ENCODE data around the gene MORN5. TPM values are rescaled to one million over a fixed set of nuclear protein-coding genes. Genes with fewer than 3 reads are reported as not detected.
"Not testable (repeated sequence)": the region's sequence is repeated elsewhere in the genome, so short reads cannot be mapped to it uniquely, and the experiment has no call there.

Gene MORN5
- not detected in 2 replicates for total RNA-seq (2014; rRNA removed; shearing (Covaris generic))

DNA sequence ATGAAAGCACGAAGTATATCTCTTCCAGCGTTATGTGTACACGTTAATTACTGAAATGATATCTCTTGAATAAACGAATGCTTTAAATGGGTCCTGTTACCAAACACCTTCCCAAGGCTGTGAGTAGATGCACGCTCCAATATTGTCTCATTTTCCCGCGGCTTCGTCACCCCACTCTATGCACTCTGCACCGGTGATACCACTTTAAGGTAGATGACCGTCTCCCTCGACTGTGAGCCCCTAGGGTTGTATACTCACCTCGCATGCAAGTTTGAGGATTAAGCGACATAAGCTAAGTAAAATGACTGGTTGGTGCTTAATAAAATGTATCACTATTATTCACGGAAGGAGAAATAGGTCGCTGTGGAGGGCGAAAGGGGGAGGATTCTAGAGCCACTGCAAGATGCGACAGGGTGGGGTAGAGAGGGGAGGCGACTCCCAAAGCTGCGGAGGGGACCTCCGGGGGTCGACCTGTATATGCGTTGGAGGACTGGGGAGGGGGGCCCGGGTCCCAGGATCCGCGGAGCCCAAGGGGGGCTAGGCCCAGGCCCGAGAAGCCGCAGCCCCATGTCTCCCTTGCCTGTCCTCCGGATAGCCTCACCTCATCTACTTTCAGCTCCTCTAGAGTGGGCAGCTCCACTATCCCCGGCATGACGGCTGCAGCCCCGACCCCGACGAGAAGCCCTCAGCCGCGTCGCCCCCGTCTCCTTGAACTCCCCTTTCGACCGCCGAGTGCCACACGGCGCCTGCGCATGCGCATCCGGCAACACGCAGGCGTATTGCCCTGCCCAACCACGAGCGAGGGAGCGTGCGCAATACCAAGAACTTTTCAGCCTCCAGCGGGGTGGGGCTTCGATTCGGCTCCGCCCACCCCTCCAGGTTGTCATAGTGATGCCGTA, at the start of gene MORN5, which contains the start of gene NDUFA8:
Gene MORN5 (plus strand): TSS at position 883 of the 899 bp plus-strand sequence. CDS start 65 bp downstream, outside the sequence.
Gene NDUFA8 (minus strand): TSS at position 754 of the 899 bp plus-strand sequence. CDS start 102 bp downstream, at position 652.
- DNase-seq (ENCODE audit: low read depth) = peak; percentile 96

DNA sequence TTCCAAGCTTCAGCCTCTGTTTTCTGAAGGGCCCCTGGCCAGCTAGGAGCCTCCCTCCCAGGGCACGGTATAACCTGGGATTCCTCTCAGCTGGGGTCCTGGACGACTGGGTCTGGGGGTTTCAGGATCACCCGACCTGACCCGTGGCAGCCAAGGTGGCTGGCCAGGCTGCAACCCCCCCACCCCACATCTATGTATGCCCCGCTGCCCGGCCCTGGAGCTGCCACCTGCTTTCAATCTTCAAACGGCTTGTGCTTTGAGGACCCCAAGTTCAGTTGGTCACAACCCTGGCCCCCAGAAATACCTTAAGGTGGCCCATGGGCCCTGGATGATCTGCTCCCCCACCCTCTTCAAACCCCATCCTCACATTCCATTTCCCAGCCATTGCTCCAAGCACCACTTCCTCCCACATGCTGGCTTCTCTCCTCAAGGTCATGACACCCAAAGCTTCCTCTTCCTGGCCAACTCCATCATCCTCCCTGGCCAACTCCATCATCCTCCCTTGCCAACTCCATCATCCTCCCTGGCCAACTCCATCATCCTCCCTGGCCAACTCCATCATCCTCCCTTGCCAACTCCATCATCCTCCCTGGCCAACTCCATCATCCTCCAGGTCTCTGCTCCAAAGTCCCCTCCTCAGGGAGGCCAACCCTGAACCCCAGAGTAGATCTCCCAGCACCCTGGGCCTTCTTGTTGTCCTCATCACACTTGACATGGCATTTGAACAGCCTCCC, 49.4 kb upstream of the MORN5 start:
- DNase-seq (ENCODE audit: low read depth) = no peak

- DNase-seq (ENCODE audit: low read depth) = no peak
Measured at GRCh38 chr9:122111413-122112085, 48.2 kb upstream of the MORN5 start.

DNA sequence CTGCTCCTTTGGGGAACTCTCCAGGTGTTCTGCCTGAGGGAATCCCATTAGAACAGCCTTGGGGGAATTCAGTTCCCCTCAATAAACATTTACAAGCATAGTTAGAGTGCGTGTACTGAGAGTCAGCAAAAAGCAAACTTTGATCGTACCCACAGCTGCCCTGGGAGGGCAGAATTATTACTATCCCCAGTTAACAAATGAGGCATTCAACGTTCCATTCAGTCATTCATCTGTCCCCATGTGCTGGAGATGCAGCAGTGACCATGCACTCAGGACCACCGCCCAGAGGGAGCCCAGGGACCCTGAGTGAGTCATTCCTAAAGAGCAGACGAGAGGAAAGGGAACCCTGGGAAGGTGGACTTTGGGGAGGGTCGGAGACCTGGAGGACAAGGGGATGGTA, 47.5 kb upstream of the MORN5 start:
- no peak for DNase-seq (ENCODE audit: low read depth)

- no peak for DNase-seq (ENCODE audit: low read depth)
Measured at GRCh38 chr9:122113574-122113973, 46.1 kb upstream of the MORN5 start.

DNA sequence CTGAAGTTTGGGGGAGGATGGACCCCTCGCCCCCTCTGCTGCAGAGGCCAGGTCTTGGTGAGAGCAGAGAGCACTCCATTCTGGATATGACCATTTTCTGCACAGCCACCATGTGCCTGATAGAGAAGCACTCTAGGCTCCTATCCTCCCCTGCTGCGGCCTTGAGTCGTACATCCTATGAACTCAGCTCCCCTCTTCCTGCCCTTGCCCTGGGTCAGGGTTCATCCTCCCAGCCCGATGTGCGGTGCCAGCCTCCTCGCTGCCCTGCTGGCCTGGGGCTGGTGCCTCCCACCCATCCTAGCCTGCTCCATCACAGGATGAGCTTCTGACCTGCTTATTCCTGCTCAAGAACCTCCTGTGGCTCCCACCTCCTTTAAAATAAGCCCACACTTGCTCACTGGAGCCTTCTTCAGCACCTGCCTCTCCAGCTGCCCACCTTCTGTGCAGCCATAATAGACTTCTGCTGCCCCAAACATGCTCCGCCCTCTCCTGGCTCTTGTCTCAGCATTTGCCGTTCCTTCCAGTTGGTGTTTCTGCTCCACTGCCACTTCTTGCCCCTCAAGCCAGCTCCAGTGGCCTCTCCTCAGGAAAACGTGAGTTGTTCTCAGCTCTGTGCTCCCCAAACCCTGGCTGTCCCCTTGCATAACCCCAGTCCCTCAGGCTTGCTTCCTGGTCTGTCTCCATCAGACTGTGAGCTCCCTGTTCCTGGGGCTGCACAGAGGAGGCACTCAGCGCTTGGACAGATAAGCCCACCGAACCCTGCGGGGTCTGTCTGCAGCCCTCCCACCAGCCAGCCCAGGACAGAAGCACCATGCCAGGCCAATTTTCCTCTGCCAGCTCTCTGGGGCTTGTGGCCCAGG, 44.3 kb upstream of the MORN5 start:
- DNase-seq (ENCODE audit: low read depth) = no peak

- no peak for DNase-seq (ENCODE audit: low read depth)
Measured at GRCh38 chr9:122116040-122116439, 43.7 kb upstream of the MORN5 start.

GRCh38 chr9:122116448-122117173, 43.1 kb upstream of the MORN5 start:
- DNase-seq (ENCODE audit: low read depth) = no peak

- DNase-seq (ENCODE audit: low read depth) = not testable (repeated sequence)
Measured at GRCh38 chr9:122117241-122117640, 42.5 kb upstream of the MORN5 start.

- peak; percentile 53 for DNase-seq (ENCODE audit: low read depth)
Measured at GRCh38 chr9:122118343-122119165, 41.2 kb upstream of the MORN5 start.

- DNase-seq (ENCODE audit: low read depth) = no peak
Measured at GRCh38 chr9:122119166-122119521, 40.6 kb upstream of the MORN5 start.

GRCh38 chr9:122119721-122120120, 40.0 kb upstream of the MORN5 start:
- no peak for DNase-seq (ENCODE audit: low read depth)

- no peak for DNase-seq (ENCODE audit: low read depth)
Measured at GRCh38 chr9:122120316-122121071, 39.2 kb upstream of the MORN5 start.

DNA sequence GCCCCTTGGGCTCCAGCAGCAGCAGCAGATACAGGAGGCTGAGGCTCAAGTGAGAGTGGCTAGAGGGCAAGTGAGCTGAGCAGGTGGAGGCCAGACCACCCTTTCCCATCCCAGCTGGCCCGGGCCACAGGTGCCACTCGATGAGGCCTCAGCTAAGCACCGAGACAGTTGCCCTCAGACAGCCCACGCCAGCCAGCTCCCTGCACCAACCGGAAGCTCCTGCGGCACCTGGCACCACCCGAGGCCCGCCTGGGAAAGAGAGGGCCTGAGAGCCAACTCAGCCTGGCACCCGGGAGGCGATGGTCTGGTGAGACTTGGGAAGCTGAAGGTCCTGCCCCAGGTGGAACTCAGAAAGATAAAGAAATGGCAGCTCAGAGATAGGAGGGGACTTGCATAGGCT, 38.3 kb upstream of the MORN5 start:
- DNase-seq (ENCODE audit: low read depth) = no peak

DNA sequence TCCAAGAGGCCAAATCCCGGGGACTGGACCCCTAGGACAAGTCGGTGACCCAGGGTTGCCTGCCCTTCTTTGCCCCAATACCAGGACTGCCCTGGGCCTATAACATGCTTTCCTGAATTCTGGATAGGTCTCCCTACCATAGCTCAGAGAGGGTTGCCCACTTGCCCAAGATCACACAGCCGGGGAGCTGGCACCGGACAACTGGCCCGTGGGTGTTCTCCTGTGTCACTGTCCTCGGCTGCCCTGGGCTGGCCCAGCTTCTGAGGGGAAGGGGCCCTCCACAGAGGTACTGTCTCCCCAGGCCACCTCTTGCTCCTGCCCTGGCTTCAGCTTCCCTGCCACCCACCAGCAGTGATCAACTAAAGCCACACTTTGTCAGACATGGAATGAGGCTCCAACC, 37.8 kb upstream of the MORN5 start:
- no peak for DNase-seq (ENCODE audit: low read depth)

GRCh38 chr9:122122468-122122867, 37.2 kb upstream of the MORN5 start:
- DNase-seq (ENCODE audit: low read depth) = no peak

DNA sequence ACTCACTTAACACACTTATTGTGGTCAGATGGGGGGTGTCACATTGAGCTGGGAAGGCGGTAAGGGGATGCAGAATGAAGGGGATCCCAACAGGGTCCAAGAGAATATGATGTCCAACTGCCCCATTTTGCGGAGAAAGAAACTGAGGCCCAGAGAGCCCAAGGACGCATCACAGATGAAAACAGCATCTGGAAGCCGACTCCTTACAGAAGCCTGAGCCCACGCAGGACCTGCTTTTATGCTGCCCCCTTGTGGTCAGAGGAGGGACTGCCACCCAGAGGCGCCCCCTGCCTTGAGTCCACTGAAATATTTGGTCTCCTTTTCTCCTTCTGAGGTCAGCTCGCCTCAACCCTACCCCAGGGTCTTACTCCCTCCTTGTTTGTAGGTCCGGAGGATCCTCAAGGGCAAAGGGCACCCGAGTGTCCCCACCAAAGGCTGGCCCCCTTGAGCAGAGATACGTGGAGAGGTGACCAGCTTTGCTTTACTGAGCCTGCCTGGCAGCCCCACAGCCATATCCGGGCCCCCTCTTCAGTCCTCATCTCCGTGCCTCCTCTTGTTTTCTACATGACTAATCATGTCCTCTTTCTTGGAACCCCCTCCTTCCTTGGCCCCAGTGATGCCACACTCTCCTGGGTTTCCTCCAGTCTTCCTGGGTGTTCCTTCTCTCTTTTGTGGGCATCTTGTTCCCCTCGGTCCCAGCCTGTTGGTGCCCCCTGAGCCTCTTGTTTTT, 36.6 kb upstream of the MORN5 start:
- DNase-seq (ENCODE audit: low read depth) = peak; percentile 65

DNA sequence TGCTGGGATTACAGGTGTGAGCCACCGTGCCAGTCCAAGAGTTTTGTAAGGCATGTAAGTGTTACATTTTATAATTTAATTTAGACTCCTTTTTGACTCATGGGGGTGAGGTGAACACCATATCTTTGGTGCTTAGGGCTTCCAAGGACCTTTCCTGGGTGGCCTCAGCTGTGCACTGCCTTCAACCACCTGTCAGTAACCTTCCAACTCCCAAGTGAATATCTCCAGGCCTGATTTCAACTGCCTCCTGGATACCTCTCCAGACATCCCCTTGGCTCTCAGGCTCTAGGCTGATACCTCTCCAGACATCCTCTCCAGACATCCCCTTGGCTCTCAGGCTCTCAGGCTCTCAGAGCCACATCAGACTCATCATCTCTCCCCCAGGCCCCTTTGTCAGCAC, 35.7 kb upstream of the MORN5 start:
- DNase-seq (ENCODE audit: low read depth) = no peak

All from M059J (cell line).